ENCODE measurements around the gene WASF3.

Gene WASF3

GRCh38 chr13:26517936-26518335 is 39.5 kb upstream of the WASF3 start:
- Histone ChIP-seq H3K36me3 (ENCODE audit: control insufficient read depth, insufficient read depth, low read length) (no peaks in the 10 kb centered on the region), H3K4me3 (replicated peaks; ENCODE audit: low read depth, low read length) (no peak overlapping the region), H3K27me3 (replicated peaks; ENCODE audit: control insufficient read depth, insufficient read depth, low read length) (no peaks in the 10 kb centered on the region; the same call in 1 of the 2 replicates)
- no peak for DNase-seq (ENCODE audit: extremely low read depth, insufficient read length)
- no peak for TF ChIP-seq CTCF (IDR thresholded peaks at IDR 0.05; ENCODE audit: insufficient read depth, low read length, poor library complexity, severe bottlenecking)

GRCh38 chr13:26518451-26518959 is 39.0 kb upstream of the WASF3 start:
- no peak for TF ChIP-seq CTCF (IDR thresholded peaks at IDR 0.05; ENCODE audit: insufficient read depth, low read length, poor library complexity, severe bottlenecking)
- Histone ChIP-seq H3K36me3 (ENCODE audit: control insufficient read depth, insufficient read depth, low read length) (no peaks in the 10 kb centered on the region), H3K4me3 (replicated peaks; ENCODE audit: low read depth, low read length) (no peak overlapping the region), H3K27me3 (replicated peaks; ENCODE audit: control insufficient read depth, insufficient read depth, low read length) (no peaks in the 10 kb centered on the region; the same call in 1 of the 2 replicates)
- DNase-seq (ENCODE audit: extremely low read depth, insufficient read length) = no peak

- Histone ChIP-seq H3K4me3 (replicated peaks; ENCODE audit: low read depth, low read length) (no peak overlapping the region), H3K36me3 (ENCODE audit: control insufficient read depth, insufficient read depth, low read length) (no peaks in the 10 kb centered on the region), H3K27me3 (replicated peaks; ENCODE audit: control insufficient read depth, insufficient read depth, low read length) (no peaks in the 10 kb centered on the region)
- no peak for TF ChIP-seq CTCF (IDR thresholded peaks at IDR 0.05; ENCODE audit: insufficient read depth, low read length, poor library complexity, severe bottlenecking)
- no peak for DNase-seq (ENCODE audit: extremely low read depth, insufficient read length)
Measured at GRCh38 chr13:26522571-26522970, 34.9 kb upstream of the WASF3 start.

GRCh38 chr13:26523007-26523406 is 34.5 kb upstream of the WASF3 start:
- H3K36me3 ChIP-seq (ENCODE audit: control insufficient read depth, insufficient read depth, low read length) = no peaks in the 10 kb centered on the region
- DNase-seq (ENCODE audit: extremely low read depth, insufficient read length) = no peak
- H3K4me3 ChIP-seq (replicated peaks; ENCODE audit: low read depth, low read length) = no peak overlapping the region
- TF ChIP-seq CTCF (IDR thresholded peaks at IDR 0.05; ENCODE audit: insufficient read depth, low read length, poor library complexity, severe bottlenecking) = no peak
- H3K27me3 ChIP-seq (replicated peaks; ENCODE audit: control insufficient read depth, insufficient read depth, low read length) = no peaks in the 10 kb centered on the region

- no peak for TF ChIP-seq CTCF (IDR thresholded peaks at IDR 0.05; ENCODE audit: insufficient read depth, low read length, poor library complexity, severe bottlenecking)
- DNase-seq (ENCODE audit: extremely low read depth, insufficient read length) = no peak
- Histone ChIP-seq H3K4me3 (replicated peaks; ENCODE audit: low read depth, low read length) (no peak overlapping the region), H3K27me3 (replicated peaks; ENCODE audit: control insufficient read depth, insufficient read depth, low read length) (no peaks in the 10 kb centered on the region), H3K36me3 (ENCODE audit: control insufficient read depth, insufficient read depth, low read length) (no peaks in the 10 kb centered on the region)
Measured at GRCh38 chr13:26525528-26525927, 32.0 kb upstream of the WASF3 start.

GRCh38 chr13:26526702-26527216 is 30.7 kb upstream of the WASF3 start:
- DNase-seq (ENCODE audit: extremely low read depth, insufficient read length) = no peak
- no peak for TF ChIP-seq CTCF (IDR thresholded peaks at IDR 0.05; ENCODE audit: insufficient read depth, low read length, poor library complexity, severe bottlenecking)
- Histone ChIP-seq H3K27me3 (replicated peaks; ENCODE audit: control insufficient read depth, insufficient read depth, low read length) (no peaks in the 10 kb centered on the region), H3K4me3 (replicated peaks; ENCODE audit: low read depth, low read length) (no peak overlapping the region), H3K36me3 (ENCODE audit: control insufficient read depth, insufficient read depth, low read length) (no peaks in the 10 kb centered on the region)

All from GM06990 (cell line).